GM12892 (cell line): ENCODE results near the gene CALML3.

ENCODE experiments used
- DNase-seq: peaks from one replicate; pipeline ENCODE4 v3.0.0; 2011; ENCODE audit not compliant: insufficient read length
- FAIRE-seq: peaks from 2 replicates; lab custom pipeline; 2011; peaks lifted over from hg19 to GRCh38; lab: Jason Lieb, UNC
- POLR2A ChIP-seq: IDR thresholded peaks from 2 replicates; pipeline ENCODE4 v1.6.1; 2011; ENCODE audit warnings: low read depth, low read length, control low read depth
- POLR2AphosphoS5 ChIP-seq: IDR thresholded peaks from 2 replicates; pipeline ENCODE4 v1.6.1; 2011; ENCODE audit warnings: low read depth, low read length, control low read depth
- TAF1 ChIP-seq: IDR thresholded peaks from 2 replicates; pipeline ENCODE4 v1.6.1; 2011; ENCODE audit warnings: low read depth, mild to moderate bottlenecking, control low read depth, low read length, borderline replicate concordance

Gene CALML3

GRCh38 chr10:5530846-5531557 is 6.2 kb downstream of the CALML3 start:
- no peak for FAIRE-seq
- no peak for DNase-seq
- TF ChIP-seq TAF1, result no peak

DNA sequence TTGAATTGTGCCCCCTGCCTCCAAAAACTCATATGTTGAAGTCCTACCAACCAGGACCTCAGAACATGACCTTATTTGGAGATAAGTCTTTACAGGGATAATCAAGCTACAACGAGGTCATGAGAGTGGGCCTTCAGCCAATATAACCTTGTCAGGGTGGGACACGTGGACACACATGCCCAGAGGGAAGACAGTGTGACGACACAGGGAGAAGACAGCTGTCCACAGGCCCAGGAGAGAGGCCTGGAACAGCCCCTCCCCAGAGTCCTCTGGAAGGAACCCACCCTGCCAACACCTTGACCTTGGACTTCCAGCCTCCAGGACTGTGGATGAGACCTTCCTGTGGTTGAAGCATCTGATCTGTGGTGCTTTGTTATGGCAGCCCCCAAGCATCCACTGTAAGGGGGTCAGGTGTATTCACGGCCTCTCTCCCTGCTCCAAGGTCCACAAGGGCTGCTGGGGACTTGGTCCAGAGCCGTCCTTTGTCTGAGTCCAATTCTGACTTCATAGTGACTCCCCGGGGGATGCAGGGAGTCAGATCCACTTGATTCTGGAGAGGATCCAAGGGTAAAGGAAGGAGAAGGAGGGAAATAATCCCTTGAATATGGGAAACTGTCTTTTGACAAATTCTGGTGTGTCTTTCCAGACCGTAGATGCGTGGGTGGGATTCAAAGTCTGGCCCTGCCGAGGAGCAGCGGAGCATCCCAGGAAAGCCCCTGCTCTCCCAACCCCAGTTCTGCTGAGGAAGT is 7.0 kb downstream of the CALML3 start:
- TF ChIP-seq POLR2AphosphoS5, result no peak
- no peak for TF ChIP-seq TAF1
- TF ChIP-seq POLR2A, result no peak
- FAIRE-seq, result no peak
- DNase-seq, result no peak

- TF ChIP-seq POLR2AphosphoS5 (no peak), POLR2A (no peak), TAF1 (no peak)
- FAIRE-seq (no peak), DNase-seq (no peak)
Measured at GRCh38 chr10:5532307-5532605, 7.5 kb downstream of the CALML3 start.

- no peak for FAIRE-seq
- no peak for TF ChIP-seq POLR2AphosphoS5
- TF ChIP-seq TAF1, result no peak
- no peak for DNase-seq
Measured at GRCh38 chr10:5532618-5533097, 7.9 kb downstream of the CALML3 start.

- TF ChIP-seq POLR2A (no peak), TAF1 (no peak), POLR2AphosphoS5 (no peak)
- DNase-seq (no peak), FAIRE-seq (no peak)
Measured at GRCh38 chr10:5533098-5533731, 8.5 kb downstream of the CALML3 start.

GRCh38 chr10:5534051-5534821 is 9.5 kb downstream of the CALML3 start:
- TF ChIP-seq TAF1, result no peak
- DNase-seq (no peak), FAIRE-seq (no peak)

DNA sequence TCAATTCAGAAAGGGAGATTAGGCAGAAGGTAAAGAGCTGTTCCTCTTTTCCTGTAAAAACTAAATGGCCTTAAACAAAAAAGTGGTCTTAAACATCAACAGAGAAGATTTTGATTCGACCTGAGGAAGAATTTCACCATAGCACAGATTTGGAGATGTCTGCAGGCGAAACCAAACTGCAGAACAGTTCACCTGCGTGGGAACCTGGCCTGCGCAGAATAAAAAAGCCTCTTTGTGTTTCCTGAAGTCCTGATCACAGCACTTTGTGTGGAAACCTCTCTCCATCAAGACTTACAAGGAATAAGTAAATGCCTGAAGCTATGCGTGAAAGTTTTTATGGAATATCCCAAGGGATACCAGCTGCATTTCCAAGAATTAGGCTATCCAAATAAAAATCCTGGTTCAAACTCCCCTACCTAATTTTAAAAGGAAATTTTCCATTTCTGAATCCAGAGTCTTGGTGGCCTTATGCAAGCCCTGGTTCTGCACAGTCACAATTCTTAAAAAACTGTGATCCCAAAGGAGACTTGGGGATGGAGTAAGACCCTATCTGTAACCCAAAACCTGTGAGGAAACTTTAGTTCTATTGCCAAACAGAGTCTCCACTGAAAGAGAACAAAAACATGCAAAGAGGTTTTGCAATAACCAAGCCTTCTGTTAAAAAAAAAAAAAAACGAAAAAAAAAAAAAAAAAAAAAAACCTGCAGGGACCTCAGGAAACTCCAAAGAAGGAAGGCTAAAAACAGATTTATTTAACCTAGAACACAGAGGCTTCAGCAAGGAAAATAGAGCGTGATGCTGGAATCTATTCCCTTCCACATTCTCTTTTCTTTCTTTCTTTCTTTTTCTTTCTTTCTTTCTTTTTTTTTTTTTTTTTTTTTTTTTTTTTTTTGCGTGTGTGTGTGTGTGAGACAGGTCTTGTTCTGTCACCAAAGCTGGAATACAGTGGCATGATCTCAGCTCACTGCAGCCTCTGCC is 10.4 kb downstream of the CALML3 start:
- TF ChIP-seq POLR2AphosphoS5 (no peak), POLR2A (no peak), TAF1 (no peak)
- FAIRE-seq, result no peak

GRCh38 chr10:5536486-5537081 is 11.8 kb downstream of the CALML3 start:
- DNase-seq, result no peak
- FAIRE-seq, result no peak
- TF ChIP-seq POLR2A (no peak), POLR2AphosphoS5 (no peak), TAF1 (no peak)

More for the DNA sequence above, 10.4 kb downstream of the CALML3 start:
- DNase-seq, result no peak

- TF ChIP-seq POLR2A (no peak), POLR2AphosphoS5 (no peak), TAF1 (no peak)
- FAIRE-seq (no peak), DNase-seq (no peak)
Measured at GRCh38 chr10:5537684-5538083, 12.9 kb downstream of the CALML3 start.

DNA sequence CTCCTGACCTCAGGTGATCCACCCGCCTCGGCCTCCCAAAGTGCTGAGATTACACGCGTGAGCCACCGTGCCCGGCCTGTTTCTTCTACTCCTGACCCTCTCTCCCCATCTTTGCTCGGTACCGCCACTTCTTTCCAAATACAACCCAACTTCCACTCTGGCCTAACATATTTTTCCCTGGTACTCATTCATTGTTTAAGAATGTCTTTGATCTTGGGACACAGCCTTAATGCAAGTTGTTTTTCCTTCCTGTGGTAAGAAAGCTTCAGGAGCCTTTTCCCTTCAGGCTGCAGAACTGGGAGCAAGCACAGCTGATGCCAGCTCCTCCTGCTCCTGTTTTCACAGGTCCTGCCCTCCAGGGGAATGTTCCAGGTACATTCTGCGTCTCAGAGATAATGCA is 13.7 kb downstream of the CALML3 start:
- no peak for TF ChIP-seq TAF1
- no peak for TF ChIP-seq POLR2AphosphoS5
- TF ChIP-seq POLR2A, result no peak
- DNase-seq (no peak), FAIRE-seq (no peak)

- TF ChIP-seq POLR2AphosphoS5 (no peak), TAF1 (no peak), POLR2A (no peak)
- FAIRE-seq, result no peak
- DNase-seq, result no peak
Measured at GRCh38 chr10:5538892-5539651, 14.3 kb downstream of the CALML3 start.
